Measurements from ENCODE around the gene CLPSL2. TPM values are rescaled to one million over a fixed set of nuclear protein-coding genes. Genes with fewer than 3 reads are reported as not detected.

CLPSL2 gene
- total RNA-seq, 4 donors from 2014 or later, result not detected

- Histone ChIP-seq H3K36me3 (no peaks in the 10 kb centered on the region), H3K27ac (no peak overlapping the region), H3K27me3 (peaks cover 24% of the 10 kb centered on the region), H3K9me3 (no peaks in the 10 kb centered on the region), H3K4me3 (no peak overlapping the region), H3K4me1 (no peaks in the 10 kb centered on the region)
- 16% methylated on average over 2 of the region's 3 CpGs; no CpG with 5 or more reads in 1 of the 2 donors for WGBS, 2 donors (ENCODE audit: low coverage in 1 of 2)
- ATAC-seq, result no peak
- TF ChIP-seq EP300 (IDR thresholded peaks at IDR 0.05), result no peak
- no peak for TF ChIP-seq POLR2A (IDR thresholded peaks at IDR 0.05)
- TF ChIP-seq POLR2AphosphoS5 (IDR thresholded peaks at IDR 0.05), result no peak
Observed at GRCh38 chr6:35755278-35755924, 21.0 kb upstream of the CLPSL2 start.

- WGBS, 2 donors (ENCODE audit: low coverage in 1 of 2), result 40 to 56% methylated on average over 8 of the region's 10 CpGs
- Histone ChIP-seq H3K4me3 (no peak overlapping the region), H3K36me3 (no peaks in the 10 kb centered on the region), H3K9me3 (no peaks in the 10 kb centered on the region), H3K27me3 (peaks cover 46% of the 10 kb centered on the region), H3K4me1 (no peaks in the 10 kb centered on the region), H3K27ac (no peak overlapping the region)
- ATAC-seq, result no peak
- no peak for TF ChIP-seq POLR2AphosphoS5 (IDR thresholded peaks at IDR 0.05)
Observed at GRCh38 chr6:35757456-35758123, 18.8 kb upstream of the CLPSL2 start.

- 66 to 100% methylated on average over 2 to 3 of the region's 3 CpGs for WGBS, 2 donors (ENCODE audit: low coverage in 1 of 2)
- no peak for ATAC-seq
- no peaks in the 10 kb centered on the region for H3K36me3 ChIP-seq
- TF ChIP-seq POLR2A (IDR thresholded peaks at IDR 0.05) (no peak), CTCF (IDR thresholded peaks at IDR 0.05) (no peak), POLR2AphosphoS5 (IDR thresholded peaks at IDR 0.05) (no peak), EP300 (IDR thresholded peaks at IDR 0.05) (no peak)
- H3K4me1 ChIP-seq, result no peaks in the 10 kb centered on the region
- no peak overlapping the region for H3K4me3 ChIP-seq
- H3K9me3 ChIP-seq, result no peaks in the 10 kb centered on the region
- peaks cover 63% of the 10 kb centered on the region for H3K27me3 ChIP-seq
- no peak overlapping the region for H3K27ac ChIP-seq
Observed at GRCh38 chr6:35759426-35759825, 17.0 kb upstream of the CLPSL2 start.

GRCh38 chr6:35765739-35766138, 10.7 kb upstream of the CLPSL2 start:
- Histone ChIP-seq H3K36me3 (no peaks in the 10 kb centered on the region), H3K27ac (no peak overlapping the region), H3K4me1 (no peaks in the 10 kb centered on the region), H3K9me3 (no peaks in the 10 kb centered on the region), H3K27me3 (peaks cover 60% of the 10 kb centered on the region), H3K4me3 (no peak overlapping the region)
- no peak for ATAC-seq
- TF ChIP-seq CTCF (IDR thresholded peaks at IDR 0.05), result no peak
- TF ChIP-seq POLR2AphosphoS5 (IDR thresholded peaks at IDR 0.05), result no peak
- TF ChIP-seq EP300 (IDR thresholded peaks at IDR 0.05), result no peak
- TF ChIP-seq POLR2A (IDR thresholded peaks at IDR 0.05), result no peak
- 66 to 67% methylated on average over 6 to 8 of the region's 23 CpGs for WGBS, 2 donors (ENCODE audit: low coverage in 1 of 2)

GRCh38 chr6:35769211-35769610, 7.2 kb upstream of the CLPSL2 start:
- no peak for ATAC-seq
- Histone ChIP-seq H3K9me3 (no peaks in the 10 kb centered on the region), H3K4me1 (no peaks in the 10 kb centered on the region), H3K27me3 (peaks cover 60% of the 10 kb centered on the region), H3K4me3 (no peak overlapping the region), H3K27ac (no peak overlapping the region), H3K36me3 (no peaks in the 10 kb centered on the region)
- TF ChIP-seq CTCF (IDR thresholded peaks at IDR 0.05) (no peak), POLR2A (IDR thresholded peaks at IDR 0.05) (no peak), POLR2AphosphoS5 (IDR thresholded peaks at IDR 0.05) (no peak), EP300 (IDR thresholded peaks at IDR 0.05) (no peak)
- 42 to 70% methylated on average over 3 to 4 of the region's 4 CpGs for WGBS, 2 donors (ENCODE audit: low coverage in 1 of 2)

GRCh38 chr6:35771343-35771627, 5.1 kb upstream of the CLPSL2 start:
- no peak overlapping the region for H3K4me3 ChIP-seq
- no peak for TF ChIP-seq POLR2AphosphoS5 (IDR thresholded peaks at IDR 0.05)
- TF ChIP-seq EP300 (IDR thresholded peaks at IDR 0.05), result no peak
- TF ChIP-seq POLR2A (IDR thresholded peaks at IDR 0.05), result no peak
- no peak for TF ChIP-seq CTCF (IDR thresholded peaks at IDR 0.05)
- H3K4me1 ChIP-seq, result peaks cover 0 to 3% (median under 1%) of the 10 kb centered on the region in 3 donors
- ATAC-seq, result no peak
- H3K27ac ChIP-seq, result no peak overlapping the region
- H3K36me3 ChIP-seq, result no peaks in the 10 kb centered on the region
- no CpG with 5 or more reads among the region's 5 CpGs for WGBS, 2 donors (ENCODE audit: low coverage in 1 of 2)
- peaks cover 60% of the 10 kb centered on the region for H3K27me3 ChIP-seq
- H3K9me3 ChIP-seq, result no peaks in the 10 kb centered on the region
